GM21529 (cell line): Measurements from ENCODE around the gene CD248.
"Not testable (repeated sequence)": the region's sequence is repeated elsewhere in the genome, so short reads cannot be mapped to it uniquely, and the experiment has no call there.

Experiments
- ATAC-seq: cut with Tn5 transposase; IDR thresholded peaks from one replicate; pipeline ENCODE4 v1.9.1; 2021; ENCODE audit not compliant: unreplicated experiment

The CD248 gene

DNA sequence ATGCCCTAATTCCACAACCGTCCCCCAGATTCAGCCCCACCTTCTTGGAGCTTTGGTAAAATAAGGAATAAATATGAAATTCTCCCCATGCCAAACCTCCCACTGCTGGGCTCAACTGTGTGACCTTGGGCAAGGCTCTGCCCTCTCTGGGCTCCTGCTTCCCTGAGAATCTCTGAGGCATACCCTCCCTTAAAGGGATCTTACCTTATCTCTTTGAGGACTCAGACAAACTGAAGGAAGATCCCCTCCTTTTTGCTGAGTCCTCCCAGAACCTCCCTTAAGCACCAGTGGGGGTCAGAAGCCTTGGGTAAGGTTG, 2.7 kb downstream of the CD248 start:
- ATAC-seq: no peak

DNA sequence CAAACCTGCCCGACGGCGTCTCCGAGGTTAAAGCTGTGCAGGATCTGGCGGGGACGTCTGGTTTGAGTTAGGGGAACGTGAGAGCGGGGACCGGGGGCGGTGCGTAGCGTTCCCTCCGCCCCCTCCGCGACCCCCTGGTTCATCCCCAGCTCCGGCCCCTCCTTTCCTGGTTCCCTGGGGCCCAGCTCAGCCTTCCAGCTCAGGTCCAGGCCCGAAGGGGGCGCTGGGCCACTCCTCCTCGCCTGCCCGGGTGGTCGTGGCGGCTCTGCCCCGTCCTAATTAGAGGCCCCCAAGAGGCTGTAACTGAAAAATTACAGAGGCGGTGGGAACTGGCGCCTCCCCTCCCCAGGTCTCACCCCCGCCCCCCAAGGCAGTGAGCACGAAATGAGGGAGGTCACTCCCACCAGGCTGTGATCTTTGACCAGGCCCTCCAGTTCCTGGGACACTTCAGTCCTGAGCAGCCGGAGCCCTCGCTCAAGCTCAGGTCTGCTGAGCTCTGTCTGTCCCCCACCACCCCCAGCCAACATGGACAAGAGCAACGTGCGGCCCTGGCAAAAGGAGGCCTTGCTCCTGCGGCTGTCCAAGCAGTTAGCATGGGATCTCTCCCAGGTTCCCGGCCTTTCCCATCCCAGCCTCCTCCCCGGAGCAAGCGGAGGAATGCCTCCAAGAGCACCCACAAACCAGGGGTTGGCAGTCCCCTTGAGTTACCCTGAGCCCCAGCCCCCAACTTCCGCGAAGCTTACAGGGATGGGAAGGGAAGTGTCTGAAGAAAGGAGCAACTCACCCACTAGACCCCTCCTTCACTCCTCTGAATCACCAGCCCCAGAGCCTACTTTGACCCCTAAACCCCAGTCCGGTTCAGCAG, 3.3 kb downstream of the CD248 start:
- no peak for ATAC-seq

DNA sequence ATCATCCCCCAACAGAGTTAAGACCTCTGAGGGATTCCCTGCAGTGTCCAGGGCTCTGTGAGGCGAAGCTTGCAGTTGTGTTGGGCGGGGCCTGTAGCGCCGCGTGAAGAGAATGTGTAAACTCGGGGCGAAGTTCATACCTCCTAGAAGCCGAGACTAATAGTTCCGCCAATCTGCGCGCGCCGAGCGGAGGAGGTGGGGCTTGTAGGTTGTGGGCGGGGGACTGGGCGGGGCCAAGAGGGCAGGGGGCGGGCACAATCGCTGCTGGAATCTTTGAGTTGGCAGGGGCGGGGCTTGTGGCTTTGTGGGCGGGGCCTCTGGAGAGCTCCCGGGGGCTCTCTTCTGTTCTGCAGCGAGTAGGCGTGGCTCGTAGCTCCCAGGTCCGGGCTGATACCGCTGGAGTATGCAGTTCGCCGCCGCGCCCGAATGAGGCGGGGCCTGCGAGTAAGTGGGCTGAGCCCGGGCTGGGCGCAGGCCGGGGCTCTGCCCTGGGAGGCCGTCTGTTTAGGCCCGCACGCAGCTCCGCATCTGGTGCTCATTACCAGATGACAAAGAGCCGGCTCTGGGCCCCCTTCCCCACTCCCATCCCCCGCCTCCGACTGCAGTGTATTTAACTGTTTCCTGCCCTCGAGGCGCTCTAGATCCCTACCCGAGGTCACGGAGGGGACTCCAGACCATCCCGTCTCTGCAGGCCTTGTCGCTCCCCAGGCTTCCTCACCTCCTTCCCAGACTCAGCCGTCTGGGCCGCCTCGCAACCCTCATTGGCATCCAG, 4.1 kb downstream of the CD248 start:
- ATAC-seq: peak; percentile 62

DNA sequence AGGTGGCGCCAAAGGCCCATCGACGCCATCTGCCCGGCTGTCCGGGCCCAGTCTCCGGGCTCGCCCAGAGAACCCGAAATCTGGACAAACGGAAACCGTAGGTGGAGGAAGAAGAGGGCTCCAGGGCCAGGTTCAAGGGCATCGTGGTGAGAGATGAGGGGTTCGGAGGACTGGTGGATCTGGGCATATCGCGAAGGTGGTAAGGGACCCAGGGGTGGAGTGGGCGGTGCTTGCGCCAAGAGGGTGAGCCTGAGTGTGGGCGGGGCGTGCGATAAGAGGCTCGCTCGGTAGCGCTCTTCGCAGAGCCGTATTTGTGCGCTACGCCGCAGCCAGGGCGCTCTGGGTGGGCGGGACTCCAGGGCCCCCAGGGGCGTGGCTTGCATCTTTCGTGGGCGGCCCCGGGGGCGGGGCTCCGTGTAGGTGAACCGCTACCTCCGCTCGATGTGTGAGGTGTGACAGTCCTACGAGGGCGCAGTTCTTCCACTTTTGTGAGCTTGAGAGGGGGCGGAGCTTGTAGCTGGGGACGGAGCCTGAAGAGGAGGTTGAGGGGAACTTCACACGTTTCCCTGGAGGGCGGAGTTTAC, 4.8 kb downstream of the CD248 start:
- ATAC-seq: peak; percentile 67

DNA sequence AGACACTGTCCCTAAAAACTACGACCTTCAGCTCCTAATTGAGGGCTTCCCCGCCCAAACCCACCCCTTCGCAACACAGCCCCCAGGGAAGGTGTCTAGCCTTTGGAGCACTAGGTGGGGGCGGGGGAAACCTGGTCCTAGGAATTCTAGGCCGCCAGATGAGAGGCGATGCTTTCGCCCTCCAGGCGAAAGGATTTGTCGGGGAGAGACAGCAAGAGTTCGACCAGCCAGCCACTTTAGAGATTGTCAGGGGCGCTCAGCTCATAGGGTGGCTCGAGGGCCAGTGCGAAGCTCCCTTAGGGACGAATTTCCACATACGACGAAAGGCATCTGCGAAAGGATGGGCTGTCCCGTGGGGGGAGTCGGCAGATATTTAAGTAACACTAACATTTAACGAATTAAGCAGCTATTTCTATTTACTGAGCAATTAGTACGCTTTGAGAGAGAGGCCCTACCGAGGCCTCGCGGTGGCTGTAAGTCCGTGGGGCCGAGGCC, 5.3 kb downstream of the CD248 start:
- ATAC-seq: no peak

DNA sequence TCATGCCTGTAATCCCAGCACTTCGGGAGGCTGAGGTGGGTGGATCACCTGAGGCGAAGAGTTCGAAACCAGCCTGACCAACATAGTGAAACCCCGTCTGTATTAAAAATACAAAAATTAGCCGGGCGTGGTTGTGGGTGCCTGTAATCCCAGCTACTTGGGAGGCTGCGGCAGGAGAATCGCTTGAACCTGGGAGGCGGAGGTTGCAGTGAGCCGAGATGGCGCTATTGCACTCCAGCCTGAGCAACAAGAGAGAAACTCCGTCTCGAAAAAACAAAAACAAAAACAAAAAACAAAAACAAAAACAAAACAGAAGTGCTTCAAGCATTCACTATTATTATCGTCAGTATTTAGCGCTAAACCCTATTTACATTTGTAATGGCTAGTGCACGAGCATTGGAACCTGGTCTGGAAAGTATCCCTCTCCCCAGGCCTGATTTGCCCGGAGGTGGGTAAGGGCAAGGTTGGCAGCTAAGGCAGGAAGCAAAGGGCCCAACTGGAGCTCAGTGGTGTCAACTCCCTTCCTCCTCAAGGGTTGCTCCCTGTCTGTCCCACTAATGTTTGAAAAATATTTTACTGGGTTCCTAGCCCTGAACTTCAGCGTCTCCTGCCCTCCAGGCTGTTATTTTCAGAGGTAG, 5.9 kb downstream of the CD248 start:
- ATAC-seq: not testable (repeated sequence)

DNA sequence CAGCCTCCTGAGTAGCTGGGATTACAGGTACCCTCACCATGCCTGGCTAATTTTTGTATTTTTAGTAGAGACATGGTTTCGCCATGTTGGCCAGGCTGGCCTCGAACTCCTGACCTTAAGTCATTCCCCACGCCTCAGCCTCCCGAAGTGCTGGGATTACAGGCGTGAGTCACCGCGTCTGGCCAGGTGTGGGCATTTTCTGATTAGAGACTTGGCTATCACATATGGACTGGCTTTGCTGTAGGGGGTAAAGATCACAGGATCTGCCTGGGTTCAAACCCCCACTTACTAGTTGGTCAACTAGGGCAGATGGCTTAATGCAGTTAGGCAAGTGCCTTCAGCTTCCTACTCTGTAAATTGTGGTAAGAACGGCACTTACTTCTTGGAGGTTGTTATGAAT, 6.5 kb downstream of the CD248 start:
- no peak for ATAC-seq

DNA sequence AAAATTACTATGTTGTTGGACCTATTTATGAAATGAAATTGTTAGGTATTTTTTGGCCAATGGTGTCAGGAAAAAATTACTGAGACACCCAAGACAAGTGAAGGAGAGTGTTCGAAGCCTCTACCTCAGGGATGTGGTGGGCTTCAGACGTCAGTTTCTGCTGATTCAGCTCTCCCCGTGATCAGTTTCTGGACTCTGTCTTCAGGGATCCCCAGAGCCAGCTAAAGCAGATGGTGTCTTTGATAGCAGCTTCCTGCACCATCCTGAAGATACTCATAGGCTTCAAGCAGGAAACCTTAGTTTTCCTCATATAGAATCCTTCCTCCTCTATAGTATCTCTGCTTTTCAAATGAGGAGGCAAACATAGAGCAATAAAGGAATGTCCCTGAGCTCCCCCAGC, 7.4 kb downstream of the CD248 start:
- no peak for ATAC-seq

DNA sequence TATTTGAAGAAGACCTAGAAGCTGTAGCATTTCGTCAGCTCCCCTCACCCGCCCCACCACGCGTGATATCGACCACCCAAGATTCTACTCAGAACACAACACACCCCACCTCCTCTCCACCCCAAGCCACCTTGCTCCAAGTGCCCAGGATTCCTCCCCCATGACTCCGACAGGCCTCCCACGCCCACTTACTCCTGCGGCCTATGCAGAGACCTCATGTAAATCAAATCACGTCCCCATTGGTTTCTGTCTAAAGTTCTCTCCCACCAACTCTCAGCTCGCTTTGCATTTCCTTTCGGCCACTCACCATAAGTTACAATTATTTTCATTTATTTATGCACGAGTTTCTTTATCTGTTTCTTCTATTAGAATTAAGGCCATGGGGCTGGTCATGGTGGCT, 14.2 kb downstream of the CD248 start:
- no peak for ATAC-seq

DNA sequence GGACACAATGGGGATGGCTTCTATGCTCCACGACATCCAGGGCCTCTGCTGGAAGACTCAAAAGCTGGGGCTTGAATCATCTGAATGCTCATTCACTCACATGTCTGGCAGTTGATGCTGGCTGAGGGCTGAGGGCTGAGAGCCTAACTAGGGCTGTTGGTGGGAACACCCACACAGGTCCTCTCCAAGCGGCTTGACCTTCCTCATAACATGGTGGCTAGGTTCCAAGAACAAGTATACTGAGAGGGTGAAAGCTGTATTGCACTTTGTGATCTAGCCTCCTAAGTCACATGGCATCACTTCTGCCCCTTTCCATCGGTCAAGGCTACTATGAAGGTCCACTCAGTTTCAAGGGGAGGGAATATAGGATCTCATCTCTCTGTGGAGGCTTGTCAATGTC, 17.7 kb downstream of the CD248 start:
- ATAC-seq: no peak

DNA sequence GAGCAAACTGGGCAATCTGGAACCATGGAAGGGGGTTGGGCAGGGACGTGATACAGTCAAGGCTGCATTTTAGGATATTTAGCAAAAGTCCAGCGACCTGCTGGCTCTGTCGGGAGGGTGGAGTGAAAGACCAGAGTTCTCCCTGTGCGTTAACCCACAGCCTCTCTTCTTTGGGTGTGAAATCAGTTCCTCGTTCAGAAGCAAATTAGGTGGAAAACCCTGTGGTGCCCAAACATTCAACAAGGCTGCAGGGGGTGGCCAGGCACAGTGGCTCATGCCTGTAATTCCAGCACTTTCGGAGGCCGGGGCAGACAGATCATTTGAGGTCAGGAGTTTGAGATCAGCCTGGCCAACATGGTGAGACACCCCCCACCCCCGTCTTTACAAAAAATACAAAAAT, 19.2 kb downstream of the CD248 start:
- no peak for ATAC-seq

DNA sequence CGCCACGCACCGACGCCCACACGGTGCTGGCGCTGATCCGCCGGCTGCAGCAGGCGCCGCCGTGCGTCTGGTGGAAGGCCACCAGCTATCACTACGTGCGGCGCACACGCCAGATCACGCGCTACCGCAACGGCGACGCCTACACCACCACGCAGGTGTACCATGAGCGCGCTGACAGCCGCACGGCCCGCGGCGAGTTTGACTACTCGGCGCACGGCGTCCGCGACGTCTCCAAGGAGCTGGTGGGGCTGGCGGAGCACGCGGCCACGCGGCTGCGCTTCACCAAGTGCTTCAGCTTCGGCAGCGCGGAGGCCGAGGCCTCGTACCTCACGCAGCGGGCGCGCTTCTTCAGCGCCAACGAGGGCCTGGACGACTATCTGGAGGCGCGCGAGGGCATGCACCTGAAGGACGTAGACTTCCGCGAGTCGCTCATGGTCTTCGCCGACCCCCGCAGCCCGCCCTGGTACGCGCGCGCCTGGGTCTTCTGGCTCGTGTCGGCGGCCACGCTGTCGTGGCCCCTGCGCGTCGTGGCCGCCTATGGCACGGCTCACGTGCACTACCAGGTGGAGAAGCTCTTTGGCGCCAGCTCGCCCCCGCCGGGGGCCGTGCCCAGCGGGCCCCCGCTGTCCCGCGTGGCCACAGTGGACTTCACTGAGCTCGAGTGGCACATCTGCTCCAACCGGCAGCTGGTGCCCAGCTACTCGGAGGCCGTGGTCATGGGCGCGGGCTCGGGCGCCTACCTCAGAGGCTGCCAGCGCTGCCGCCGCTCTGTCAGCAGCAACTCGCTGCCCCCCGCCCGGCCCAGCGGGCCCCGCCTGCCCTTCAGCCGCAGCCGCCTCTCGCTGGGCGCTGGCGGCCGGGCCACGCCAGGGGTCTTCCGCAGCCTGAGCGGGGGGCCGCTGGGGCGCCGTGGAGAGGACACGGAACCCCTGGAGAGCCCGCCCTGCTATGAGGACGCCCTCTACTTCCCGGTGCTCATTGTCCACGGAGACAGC, 21.9 kb downstream of the CD248 start:
- ATAC-seq: no peak

DNA sequence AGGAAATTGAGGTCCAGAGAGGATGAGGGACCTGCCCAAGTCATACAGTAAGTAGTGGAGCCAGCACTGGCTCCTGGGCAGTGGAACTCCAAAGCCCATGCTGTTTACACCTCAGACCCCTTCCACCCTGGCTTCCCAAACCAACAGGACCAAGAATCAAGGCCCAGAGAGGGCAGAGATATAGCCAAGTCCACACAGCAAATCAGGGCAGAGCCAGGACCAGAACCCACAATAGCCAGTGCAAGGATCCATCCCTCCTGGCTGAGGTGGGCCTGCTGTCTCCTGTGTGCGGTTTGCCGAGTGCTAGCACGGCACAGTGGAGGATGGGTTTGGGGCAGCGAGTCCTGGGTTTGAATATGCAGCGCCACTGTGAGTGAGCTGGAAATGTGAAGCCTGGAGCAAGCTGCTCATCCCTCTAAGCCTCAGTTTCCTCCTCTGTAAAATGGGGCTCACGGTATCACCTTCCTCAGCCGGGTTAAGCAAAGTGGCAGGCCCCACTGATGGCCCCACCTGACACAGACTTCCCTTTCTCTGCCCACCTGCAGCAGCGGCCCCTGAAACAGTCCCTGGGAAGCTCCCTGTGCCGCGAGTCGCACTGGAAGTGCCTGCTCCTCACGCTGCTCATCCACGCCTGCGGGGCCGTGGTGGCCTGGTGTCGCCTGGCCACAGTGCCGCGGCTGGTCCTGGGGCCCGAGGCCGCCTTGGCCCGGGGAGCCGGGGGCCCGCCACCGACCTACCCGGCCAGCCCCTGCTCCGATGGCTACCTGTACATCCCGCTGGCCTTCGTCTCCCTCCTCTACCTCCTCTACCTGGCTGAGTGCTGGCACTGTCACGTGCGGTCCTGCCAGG, 22.8 kb downstream of the CD248 start:
- no peak for ATAC-seq

DNA sequence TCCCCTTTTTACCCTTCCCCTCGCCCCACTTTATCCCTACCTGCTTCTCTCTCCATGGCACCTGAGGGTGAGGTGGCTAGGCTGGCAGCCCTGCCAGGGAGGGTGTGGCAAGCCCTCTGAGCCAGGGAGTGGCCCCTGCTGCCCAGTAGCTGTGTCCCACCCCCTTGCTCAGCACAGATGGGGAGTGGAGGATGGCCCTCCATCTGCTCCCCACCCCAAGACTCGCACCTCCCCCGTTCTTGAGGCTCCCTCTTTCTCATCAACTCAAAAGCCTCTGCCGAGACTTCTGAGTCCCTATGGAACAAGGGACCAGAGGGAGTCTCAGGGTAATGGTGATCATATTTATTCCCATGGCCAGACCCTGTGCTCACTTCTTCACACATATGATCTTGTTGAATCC, 23.5 kb downstream of the CD248 start:
- ATAC-seq: no peak

DNA sequence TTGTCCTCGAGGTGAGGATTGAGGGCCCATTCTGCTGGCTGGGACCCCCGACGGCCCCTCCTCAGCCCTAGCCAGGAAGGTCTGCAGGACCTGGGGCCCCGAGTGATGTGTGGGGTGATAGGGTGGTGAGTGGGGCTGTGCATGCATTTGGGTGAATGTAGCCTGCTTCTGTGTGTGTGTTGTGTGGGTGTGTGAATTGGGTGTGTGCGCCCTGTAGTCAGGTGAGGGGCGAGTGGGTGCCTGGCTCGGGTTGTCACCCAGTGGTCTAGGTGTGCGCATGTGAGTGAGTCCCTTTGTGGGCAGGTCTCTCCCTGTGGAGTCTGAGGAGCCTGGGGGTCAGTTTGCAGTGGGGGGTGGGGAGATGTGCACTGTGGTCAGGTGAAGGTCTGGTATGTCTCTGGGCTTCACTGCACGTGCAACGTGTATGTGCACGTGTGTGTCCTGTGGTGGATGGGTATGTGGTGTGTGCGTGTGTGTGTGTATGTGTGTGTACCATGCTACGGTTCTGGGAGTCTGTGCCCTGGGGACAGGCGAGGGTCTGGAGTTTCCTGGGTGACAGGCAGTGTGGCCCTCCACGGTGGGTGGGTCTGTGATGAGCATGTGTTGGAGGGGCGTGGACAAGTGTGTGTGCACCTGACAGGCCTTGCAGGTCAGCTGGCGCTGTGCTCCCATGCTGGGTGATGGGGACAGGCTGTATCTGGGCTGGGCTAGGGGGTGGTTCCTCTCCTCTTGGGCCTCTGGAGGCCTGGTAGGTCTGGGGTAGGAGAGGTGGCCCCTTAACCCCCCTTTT, 24.1 kb downstream of the CD248 start:
- ATAC-seq: no peak

DNA sequence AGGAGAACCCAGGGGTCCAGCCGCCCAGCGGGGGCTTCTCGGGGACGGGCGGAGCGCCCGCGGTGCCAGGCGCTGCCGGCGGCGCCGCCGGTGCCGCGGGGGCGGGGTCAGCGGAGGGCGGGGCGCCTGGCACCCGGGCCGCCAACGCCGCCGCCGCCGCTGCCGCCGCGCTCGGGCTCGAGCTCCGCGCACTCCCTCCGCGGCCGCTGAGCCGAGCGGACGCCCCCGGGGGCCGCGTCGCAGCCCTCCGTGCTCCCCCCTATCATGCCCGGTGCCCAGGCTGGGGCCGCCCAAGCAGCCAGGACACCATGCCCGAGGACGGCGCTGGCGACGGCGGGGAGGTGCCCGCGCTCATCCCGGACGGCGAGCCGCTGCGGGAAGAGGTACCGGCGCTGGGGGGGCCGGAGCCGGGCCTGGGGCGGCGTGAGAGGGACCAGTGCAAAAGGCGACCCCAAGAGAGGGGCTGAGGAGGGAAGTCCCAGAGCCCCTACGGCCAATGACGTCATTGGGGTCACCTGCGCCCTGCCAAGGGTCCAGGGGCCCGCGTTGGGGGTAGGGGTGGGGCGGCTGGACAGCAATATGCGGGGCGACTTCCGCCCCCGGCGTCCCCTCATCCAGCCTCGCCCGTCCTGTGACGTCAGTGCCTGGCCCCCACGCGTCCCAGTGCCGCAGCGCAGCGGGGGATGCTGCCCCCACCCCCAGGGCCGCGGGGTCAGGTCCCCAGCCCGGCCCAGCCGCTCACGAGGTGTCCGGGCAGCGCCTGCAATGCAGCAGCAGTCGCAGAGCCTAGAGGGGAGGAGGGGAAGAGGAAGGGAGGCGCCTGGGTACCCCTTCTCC, 24.9 kb downstream of the CD248 start, which contains the start of gene TMEM151A:
Gene TMEM151A (plus strand): TSS at position 189 of the 837 bp plus-strand sequence. CDS start 120 bp downstream, at position 309.
- ATAC-seq: no peak

DNA sequence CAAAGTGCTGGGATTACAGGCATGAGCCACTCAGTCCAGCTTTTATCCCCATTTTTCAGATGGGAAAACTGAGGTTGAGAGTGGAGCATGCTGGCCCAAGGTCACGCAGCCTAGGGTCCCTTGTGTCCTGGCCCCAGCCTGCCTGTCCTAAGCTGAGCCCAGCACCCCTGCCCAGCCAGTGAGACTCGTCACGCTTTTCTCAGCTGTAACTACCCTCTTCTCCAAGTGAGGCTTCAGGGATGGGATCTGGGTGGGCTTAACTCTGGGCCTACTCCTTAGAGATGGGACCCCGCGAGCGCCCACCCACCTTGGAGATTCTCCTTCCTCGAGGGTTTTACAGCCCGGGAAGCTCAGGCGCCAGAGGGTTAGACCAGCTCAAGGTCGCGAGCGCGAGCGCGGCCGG, 25.5 kb downstream of the CD248 start:
- no peak for ATAC-seq

DNA sequence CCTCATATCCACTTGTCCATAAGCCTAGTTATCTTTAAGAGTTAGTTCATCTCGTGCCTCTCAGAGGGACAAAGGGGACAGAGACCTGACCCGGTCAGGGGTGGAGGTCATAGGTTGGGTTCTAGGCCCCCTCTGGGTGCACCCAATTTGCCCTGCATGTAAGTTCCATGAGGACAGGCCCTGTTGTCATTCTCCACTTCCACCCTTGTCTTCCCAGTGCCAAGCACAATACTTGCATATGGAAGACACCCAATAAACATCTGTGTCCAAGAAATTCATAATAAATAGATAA, 26.6 kb downstream of the CD248 start:
- ATAC-seq: no peak
